Prostate gland (tissue), 2 donors: ENCODE data around the gene DENND5A.

Source experiments
- CTCF ChIP-seq, 4 experiments: fragments of 200-600 bp in 2 of 4; fragments of 450-650 bp in 2 of 4; sonication (generic) in 2 of 4; IDR thresholded peaks; 1 replicate in 3 of 4; 2 replicates in 1 of 4; pipeline ENCODE4 v1.5.1; 2016 to 2019; ENCODE audit warnings: antibody characterized with exemption in 4 of 4, mild to moderate bottlenecking in 2 of 4, moderate library complexity in 2 of 4
- POLR2A ChIP-seq: fragments of 450-650 bp; IDR thresholded peaks from one replicate; pipeline ENCODE4 v1.6.1; 2016; ENCODE audit warnings: antibody characterized with exemption, mild to moderate bottlenecking
- POLR2AphosphoS5 ChIP-seq: sonication (generic); formaldehyde crosslinking; IDR thresholded peaks from one replicate; pipeline ENCODE4 v1.6.1; 2017; ENCODE audit warnings: antibody characterized with exemption

- TF ChIP-seq CTCF (IDR thresholded peaks at IDR 0.05) = no peak
- TF ChIP-seq POLR2A = no peak
- TF ChIP-seq POLR2AphosphoS5 = no peak
These were observed 109.2 kb downstream of the DENND5A start for GRCh38 chr11:9155930-9156329.
